Neuronal stem cell (in vitro differentiated cells): ENCODE measurements around the gene PLOD3.

Experiments used
- DNase-seq: peaks from one replicate; pipeline ENCODE4 v3.0.0-alpha.2; 2013; ENCODE audit warnings: low spot score
- H2AFZ ChIP-seq: one replicate; pipeline ENCODE4 v1.6.1; 2013; ENCODE audit warnings: mild to moderate bottlenecking, low read length, inconsistent platforms
- H2AK5ac ChIP-seq: 2 replicates; pipeline ENCODE4 v1.6.1; 2013; ENCODE audit warnings: low read depth, mild to moderate bottlenecking, inconsistent platforms, low read length, moderate library complexity, mixed read lengths
- H2BK120ac ChIP-seq: 2 replicates; pipeline ENCODE4 v1.6.1; 2013; ENCODE audit warnings: low read depth, mild to moderate bottlenecking, inconsistent platforms, low read length, moderate library complexity, mixed read lengths
- H2BK12ac ChIP-seq: one replicate; pipeline ENCODE4 v1.6.1; 2013; ENCODE audit warnings: low read length, inconsistent platforms
- H2BK15ac ChIP-seq: 2 replicates; pipeline ENCODE4 v1.6.1; 2013; ENCODE audit warnings: mild to moderate bottlenecking, low read length, inconsistent platforms, mixed read lengths
- H2BK5ac ChIP-seq: one replicate; pipeline ENCODE4 v1.6.1; 2013; ENCODE audit warnings: inconsistent platforms, mild to moderate bottlenecking, low read length, moderate library complexity
- H3K14ac ChIP-seq: one replicate; pipeline ENCODE4 v1.6.1; 2013; ENCODE audit warnings: low read length, inconsistent platforms
- H3K18ac ChIP-seq: 2 replicates; pipeline ENCODE4 v1.6.1; 2013; ENCODE audit warnings: low read length, inconsistent platforms
- H3K23ac ChIP-seq: 2 replicates; pipeline ENCODE4 v1.6.1; 2013; ENCODE audit warnings: low read depth, mild to moderate bottlenecking, mixed read lengths, low read length, inconsistent platforms; ENCODE audit not compliant: poor library complexity
- H3K27ac ChIP-seq: replicated peaks from 3 replicates; pipeline ENCODE4 v1.5.1; 2013; ENCODE audit warnings: low read length, inconsistent platforms
- H3K27me3 ChIP-seq, 3 experiments: 2 replicates each; pipeline ENCODE4 v1.6.1; 2013; ENCODE audit warnings: low read length in 3 of 3, mild to moderate bottlenecking in 2 of 3, inconsistent platforms in 1 of 3, low read depth in 1 of 3, mixed read lengths in 1 of 3, moderate library complexity in 1 of 3; ENCODE audit not compliant: control insufficient read depth in 3 of 3, insufficient read depth in 3 of 3
- H3K36me3 ChIP-seq, 2 donors: replicated peaks in 1 of 2; 2 replicates each; pipeline ENCODE4 v1.6.1; 2013; ENCODE audit warnings: low read length in 2 of 2; ENCODE audit not compliant: control insufficient read depth in 2 of 2, insufficient read depth in 2 of 2
- H3K4ac ChIP-seq: 2 replicates; pipeline ENCODE4 v1.6.1; 2013; ENCODE audit warnings: inconsistent platforms, mild to moderate bottlenecking, low read length, moderate library complexity
- H3K4me1 ChIP-seq, 2 donors: 1 replicate in 1 of 2; 2 replicates in 1 of 2; pipeline ENCODE4 v1.6.1; 2013; ENCODE audit warnings: low read length in 2 of 2, low read depth in 1 of 2; ENCODE audit not compliant: control insufficient read depth in 2 of 2, insufficient read depth in 1 of 2
- H3K4me2 ChIP-seq: one replicate; pipeline ENCODE4 v1.6.1; 2013; ENCODE audit warnings: mild to moderate bottlenecking, low read length, inconsistent platforms; ENCODE audit not compliant: insufficient read depth, poor library complexity, severe bottlenecking
- H3K4me3 ChIP-seq, 2 donors: 2 replicates each; pipeline ENCODE4 v1.5.1; 2013; ENCODE audit warnings: low read length in 2 of 2, mild to moderate bottlenecking in 2 of 2, inconsistent platforms in 1 of 2, moderate library complexity in 1 of 2
- H3K79me1 ChIP-seq: one replicate; pipeline ENCODE4 v1.6.1; 2013; ENCODE audit warnings: low read depth, mild to moderate bottlenecking, inconsistent platforms, low read length, moderate library complexity
- H3K9ac ChIP-seq: one replicate; pipeline ENCODE4 v1.6.1; 2013; ENCODE audit warnings: mild to moderate bottlenecking, low read depth, low read length, inconsistent platforms; ENCODE audit not compliant: poor library complexity
- H3K9me3 ChIP-seq, 2 donors: replicated peaks in 1 of 2; 2 replicates each; pipeline versions ENCODE3 to v1.6.1; 2013; ENCODE audit warnings: low read length in 2 of 2, mild to moderate bottlenecking in 2 of 2, inconsistent platforms in 1 of 2, low read depth in 1 of 2, mixed read lengths in 1 of 2, moderate library complexity in 1 of 2; ENCODE audit not compliant: control insufficient read depth in 2 of 2, insufficient read depth in 1 of 2
- H4K8ac ChIP-seq: one replicate; pipeline ENCODE4 v1.6.1; 2013; ENCODE audit warnings: low read depth, mild to moderate bottlenecking, inconsistent platforms, low read length, moderate library complexity
- H4K91ac ChIP-seq: one replicate; pipeline ENCODE4 v1.6.1; 2013; ENCODE audit warnings: low read length, low read depth, mild to moderate bottlenecking, inconsistent platforms; ENCODE audit not compliant: poor library complexity
- WGBS, 2 donors: extraction: QIAGEN DNeasy Blood & Tissue Kit; methylation state at CpG; one replicate each; pipeline ENCODE4 v1.1.7; 2013; ENCODE audit warnings: missing lambda C conversion rate in 2 of 2, mixed read lengths in 1 of 2; ENCODE audit not compliant: insufficient read length in 2 of 2, insufficient replicate concordance in 1 of 2; ENCODE audit errors: extremely low coverage in 2 of 2; 5-methylcytosine and 5-hydroxymethylcytosine counted together

Gene PLOD3

DNA sequence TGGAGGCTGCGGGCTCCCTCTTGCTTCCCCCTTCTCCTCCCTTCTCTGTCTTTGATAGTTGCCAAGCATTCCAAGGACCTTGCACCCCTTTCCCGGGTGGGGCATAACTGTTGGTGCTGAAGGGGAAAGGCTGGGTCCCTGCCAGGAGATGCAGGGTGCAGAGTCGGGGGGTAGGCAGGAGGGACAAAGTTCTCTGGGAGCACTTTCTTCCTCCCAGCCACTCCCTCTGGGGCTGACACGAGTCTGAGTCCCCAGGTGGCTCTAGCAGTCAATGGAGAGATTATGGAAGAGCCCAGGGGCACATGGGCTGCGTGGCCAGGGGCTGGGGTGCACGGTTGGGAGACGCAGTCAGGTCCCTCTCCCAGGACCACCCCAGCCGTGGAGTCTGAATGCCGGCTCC lies 18.1 kb upstream of the PLOD3 start:
- Histone ChIP-seq H3K23ac (no peak overlapping the region), H3K4me3 (no peak overlapping the region), H2BK12ac (no peak overlapping the region), H3K14ac (no peak overlapping the region), H2AFZ (no peak overlapping the region), H3K18ac (no peak overlapping the region), H2AK5ac (no peak overlapping the region), H3K4me1 (peaks cover 2 to 3% of the 10 kb centered on the region in 2 donors), H2BK120ac (no peak overlapping the region), H3K4me2 (no peak overlapping the region), H3K27me3 (peaks cover 0 to 3% (median 0%) of the 10 kb centered on the region in 3 experiments), H4K91ac (no peak overlapping the region), H3K36me3 (peaks cover 15 to 31% of the 10 kb centered on the region in 2 donors), H3K79me1 (peaks cover 4% of the 10 kb centered on the region), H3K9me3 (no peaks in the 10 kb centered on the region), H3K4ac (no peak overlapping the region), H2BK5ac (no peak overlapping the region), H4K8ac (no peak overlapping the region), H3K27ac (no peak overlapping the region), H2BK15ac (no peak overlapping the region), H3K9ac (no peak overlapping the region)
- no peak for DNase-seq
- no CpG with 5 or more reads among the region's 9 CpGs for WGBS, 2 donors

DNA sequence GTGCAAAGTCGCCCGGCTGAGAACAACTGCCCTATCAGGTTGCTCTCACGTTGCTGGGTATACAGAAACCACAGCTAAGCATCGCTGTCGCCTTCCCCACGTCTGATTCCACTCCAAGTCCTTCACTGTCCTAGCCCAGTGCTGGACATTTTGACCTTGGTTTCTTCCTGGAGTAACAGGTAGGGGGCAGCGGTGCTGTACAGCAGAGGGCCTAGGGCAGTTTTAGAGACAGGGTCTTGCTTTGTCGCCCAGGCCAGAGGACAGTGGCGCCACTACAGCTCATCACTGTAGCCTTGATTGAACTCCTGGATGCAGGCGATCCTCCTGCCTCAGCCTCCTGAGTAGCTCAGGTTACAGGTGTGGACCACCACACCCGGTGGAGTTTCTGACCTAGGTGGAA lies 17.7 kb upstream of the PLOD3 start:
- H2AFZ ChIP-seq, result no peak overlapping the region
- H3K79me1 ChIP-seq, result peaks cover 4% of the 10 kb centered on the region
- no peak overlapping the region for H2BK12ac ChIP-seq
- peaks cover 2 to 3% of the 10 kb centered on the region in 2 donors for H3K4me1 ChIP-seq
- H3K27me3 ChIP-seq, result peaks cover 0 to 3% (median 0%) of the 10 kb centered on the region in 3 experiments
- H2AK5ac ChIP-seq, result no peak overlapping the region
- no peak overlapping the region for H3K23ac ChIP-seq
- no peak overlapping the region for H3K4me3 ChIP-seq
- no peak overlapping the region for H2BK15ac ChIP-seq
- H3K4me2 ChIP-seq, result no peak overlapping the region
- no peak for DNase-seq
- H3K18ac ChIP-seq, result no peak overlapping the region
- H3K36me3 ChIP-seq, result peaks cover 14 to 26% of the 10 kb centered on the region in 2 donors
- no peak overlapping the region for H2BK5ac ChIP-seq
- H3K9me3 ChIP-seq, result no peaks in the 10 kb centered on the region
- H4K91ac ChIP-seq, result no peak overlapping the region
- no peak overlapping the region for H2BK120ac ChIP-seq
- no peak overlapping the region for H4K8ac ChIP-seq
- H3K27ac ChIP-seq, result no peak overlapping the region
- no CpG with 5 or more reads among the region's 11 CpGs for WGBS, 2 donors
- H3K4ac ChIP-seq, result no peak overlapping the region
- H3K9ac ChIP-seq, result no peak overlapping the region
- peak overlapping the region; percentile 17 for H3K14ac ChIP-seq

DNA sequence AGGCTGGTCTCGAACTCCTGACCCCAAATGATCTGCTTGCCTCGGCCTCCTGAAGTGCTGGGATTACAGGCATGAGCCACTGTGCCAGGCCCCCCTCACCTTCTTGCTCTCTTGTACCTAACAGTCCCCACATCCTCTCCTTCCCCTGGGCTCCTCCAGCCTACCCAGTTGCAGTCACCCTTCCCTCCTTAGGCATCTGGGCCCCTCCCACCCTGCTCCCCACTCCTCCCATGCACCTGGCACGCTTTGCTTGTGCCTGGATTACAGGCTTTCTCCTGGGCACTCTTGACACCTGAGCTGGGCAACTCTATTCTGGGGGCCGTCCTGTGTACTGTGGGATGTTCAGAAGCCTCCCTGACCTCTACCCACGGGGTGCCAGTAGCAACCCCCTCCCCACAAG lies 17.3 kb upstream of the PLOD3 start:
- H4K8ac ChIP-seq, result no peak overlapping the region
- no peak overlapping the region for H3K18ac ChIP-seq
- H3K4me2 ChIP-seq, result no peak overlapping the region
- no peak overlapping the region for H2BK15ac ChIP-seq
- H2BK120ac ChIP-seq, result no peak overlapping the region
- no peak overlapping the region for H3K4me3 ChIP-seq
- no peak overlapping the region for H4K91ac ChIP-seq
- H3K27me3 ChIP-seq, result peaks cover 0 to 3% (median 0%) of the 10 kb centered on the region in 3 experiments
- H3K4me1 ChIP-seq, result peaks cover 2 to 3% of the 10 kb centered on the region in 2 donors
- H3K79me1 ChIP-seq, result peaks cover 4% of the 10 kb centered on the region
- H3K23ac ChIP-seq, result no peak overlapping the region
- peak overlapping the region; percentile 17 for H3K14ac ChIP-seq
- H3K4ac ChIP-seq, result no peak overlapping the region
- no peak overlapping the region for H3K9ac ChIP-seq
- peaks cover 13 to 22% of the 10 kb centered on the region in 2 donors for H3K36me3 ChIP-seq
- no CpG with 5 or more reads among the region's 5 CpGs for WGBS, 2 donors
- no peak overlapping the region for H2AK5ac ChIP-seq
- H2AFZ ChIP-seq, result no peak overlapping the region
- no peak for DNase-seq
- H3K9me3 ChIP-seq, result no peaks in the 10 kb centered on the region
- H2BK12ac ChIP-seq, result no peak overlapping the region
- H2BK5ac ChIP-seq, result no peak overlapping the region
- no peak overlapping the region for H3K27ac ChIP-seq

DNA sequence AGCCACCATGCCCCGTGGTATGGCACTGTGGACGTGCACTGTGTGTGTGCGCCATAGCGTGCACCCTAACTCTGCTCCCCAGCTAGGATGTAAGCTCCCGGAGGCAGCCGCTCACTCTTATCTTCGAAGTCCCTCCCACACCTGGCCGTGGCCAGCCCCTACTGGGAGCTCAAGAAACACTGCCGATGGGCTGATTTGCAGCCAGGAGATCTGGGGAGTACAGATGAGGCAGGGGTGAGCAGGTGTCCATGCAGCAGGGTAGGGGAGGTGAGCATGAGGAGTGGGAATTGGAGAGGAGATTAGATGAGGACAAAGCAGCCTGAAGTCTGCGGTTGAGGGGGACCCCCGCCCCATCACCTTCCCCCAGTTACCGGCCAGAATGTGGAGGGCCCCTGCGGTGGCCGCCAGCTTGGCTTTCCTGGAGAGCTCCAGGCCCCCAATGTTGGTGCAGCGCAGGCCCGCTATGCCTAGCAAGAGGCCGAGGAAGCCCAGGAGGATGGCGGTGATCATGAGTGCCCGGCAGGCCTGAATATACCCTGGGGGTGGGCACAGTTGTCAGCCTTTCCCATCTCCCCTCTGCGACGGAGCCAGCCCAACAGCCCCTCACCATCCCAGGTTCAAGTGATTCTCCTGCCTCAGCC lies 16.6 kb upstream of the PLOD3 start:
- no peak overlapping the region for H2BK120ac ChIP-seq
- no peak overlapping the region for H3K4me2 ChIP-seq
- H2BK15ac ChIP-seq, result no peak overlapping the region
- peaks cover 0 to 2% of the 10 kb centered on the region in 2 donors for H3K4me1 ChIP-seq
- peaks cover 8 to 20% of the 10 kb centered on the region in 2 donors for H3K36me3 ChIP-seq
- H3K27me3 ChIP-seq, result peaks cover 0 to 3% (median 0%) of the 10 kb centered on the region in 3 experiments
- no peak overlapping the region for H4K8ac ChIP-seq
- H3K23ac ChIP-seq, result no peak overlapping the region
- H4K91ac ChIP-seq, result no peak overlapping the region
- H3K9ac ChIP-seq, result peak overlapping the region; percentile 21
- H3K4ac ChIP-seq, result no peak overlapping the region
- DNase-seq, result no peak
- H3K79me1 ChIP-seq, result peaks cover 3% of the 10 kb centered on the region
- H3K4me3 ChIP-seq, result no peak overlapping the region
- no peak overlapping the region for H2AK5ac ChIP-seq
- H3K18ac ChIP-seq, result no peak overlapping the region
- no peak overlapping the region for H3K27ac ChIP-seq
- H3K14ac ChIP-seq, result no peak overlapping the region
- WGBS, 2 donors, result no CpG with 5 or more reads among the region's 21 CpGs
- H2BK5ac ChIP-seq, result no peak overlapping the region
- H3K9me3 ChIP-seq, result no peaks in the 10 kb centered on the region
- H2AFZ ChIP-seq, result no peak overlapping the region
- H2BK12ac ChIP-seq, result no peak overlapping the region
